Natural killer cell treated with Interleukin-12 subunit alpha and Interleukin-12 subunit beta and Interleukin-15 and Interleukin-18, amount 100 ng/mL, for 72 hours (primary cell): ENCODE results near the gene ABCG5. TPM values are rescaled to one million over a fixed set of nuclear protein-coding genes. Genes with fewer than 3 reads are reported as not detected.

Experiments used
- ATAC-seq, 2 donors: fragments of 150-1000 bp; cut with Tn5 transposase in 1 of 2; sonication (Bioruptor Pico), chemical (Tn5 transposase) in 1 of 2; 2 replicates each; pipeline ENCODE4 v1.10.0; 2021
- DNase-seq: peaks from one replicate; pipeline ENCODE4 v3.0.0; 2022; ENCODE audit warnings: low spot score
- H3K27ac Mint-ChIP-seq, 2 donors: 1 replicate in 1 of 2; 2 replicates in 1 of 2; pipeline ENCODE4 v1.8.0; 2022; ENCODE audit warnings: mixed read lengths in 2 of 2, mild to moderate bottlenecking in 1 of 2, moderate library complexity in 1 of 2
- H3K27me3 Mint-ChIP-seq, 2 donors: 1 replicate in 1 of 2; 2 replicates in 1 of 2; pipeline ENCODE4 v1.8.0; 2022; ENCODE audit warnings: mixed read lengths in 2 of 2
- H3K36me3 Mint-ChIP-seq: one replicate; pipeline ENCODE4 v1.8.0; 2022; ENCODE audit warnings: mixed read lengths
- H3K4me1 Mint-ChIP-seq, 2 donors: 1 replicate in 1 of 2; 2 replicates in 1 of 2; pipeline ENCODE4 v1.8.0; 2022; ENCODE audit warnings: low read depth in 2 of 2, mixed read lengths in 2 of 2, mild to moderate bottlenecking in 1 of 2
- H3K4me3 Mint-ChIP-seq: one replicate; pipeline ENCODE4 v1.8.0; 2022; ENCODE audit warnings: mixed read lengths
- H3K9me3 Mint-ChIP-seq: 2 replicates; pipeline ENCODE4 v1.8.0; 2022; ENCODE audit warnings: mixed read lengths
- total RNA-seq, 2 donors: library from RNA; stranded (reverse); gene quantifications; one replicate each; pipeline ENCODE4 v1.2.3, GENCODE V29; 2022

The ABCG5 gene
- total RNA-seq, 2 donors from 2014 or later, result not detected

DNA sequence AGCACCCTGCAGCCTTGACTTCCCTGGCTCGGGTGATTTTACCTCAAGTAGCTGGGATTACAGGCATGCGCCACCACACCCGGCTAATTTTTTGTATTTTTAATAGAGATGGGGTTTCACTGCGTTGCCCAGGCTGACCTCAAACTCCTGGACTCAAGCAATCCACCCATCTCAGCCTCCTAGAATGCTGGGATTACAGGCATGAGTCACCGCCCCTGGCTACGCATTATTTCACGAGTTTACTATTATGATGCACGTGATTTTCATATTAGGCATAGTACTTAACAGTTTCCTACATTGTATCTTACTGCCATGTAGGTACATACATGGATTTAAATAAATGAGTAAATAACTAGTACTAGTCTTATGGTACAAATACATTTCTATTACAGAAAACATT, 60.4 kb downstream of the ABCG5 start:
- H3K9me3 Mint-ChIP-seq, result no peaks in the 10 kb centered on the region
- H3K36me3 Mint-ChIP-seq, result no peaks in the 10 kb centered on the region
- DNase-seq, result no peak
- H3K27ac Mint-ChIP-seq, result no peak overlapping the region
- peaks cover 0 to 2% of the 10 kb centered on the region in 2 donors for H3K27me3 Mint-ChIP-seq
- H3K4me3 Mint-ChIP-seq, result no peak overlapping the region
- H3K4me1 Mint-ChIP-seq, result peaks cover 9 to 12% of the 10 kb centered on the region in 2 donors
- no peak for ATAC-seq

GRCh38 chr2:43777306-43777926, 61.2 kb downstream of the ABCG5 start:
- Mint-ChIP-seq H3K36me3 (no peaks in the 10 kb centered on the region), H3K9me3 (no peaks in the 10 kb centered on the region), H3K4me3 (no peak overlapping the region), H3K4me1 (peaks cover 9 to 12% of the 10 kb centered on the region in 2 donors), H3K27me3 (peaks cover 0 to 2% of the 10 kb centered on the region in 2 donors), H3K27ac (no peak overlapping the region)
- no peak for DNase-seq
- ATAC-seq, result no peak

- H3K4me1 Mint-ChIP-seq, result peaks cover 9 to 12% of the 10 kb centered on the region in 2 donors
- no peaks in the 10 kb centered on the region for H3K36me3 Mint-ChIP-seq
- H3K4me3 Mint-ChIP-seq, result no peak overlapping the region
- no peak overlapping the region for H3K27ac Mint-ChIP-seq
- H3K27me3 Mint-ChIP-seq, result peaks cover 0 to 8% of the 10 kb centered on the region in 2 donors
- no peaks in the 10 kb centered on the region for H3K9me3 Mint-ChIP-seq
- no peak for ATAC-seq
- DNase-seq, result no peak
These were observed 62.3 kb downstream of the ABCG5 start for GRCh38 chr2:43776324-43776723.

DNA sequence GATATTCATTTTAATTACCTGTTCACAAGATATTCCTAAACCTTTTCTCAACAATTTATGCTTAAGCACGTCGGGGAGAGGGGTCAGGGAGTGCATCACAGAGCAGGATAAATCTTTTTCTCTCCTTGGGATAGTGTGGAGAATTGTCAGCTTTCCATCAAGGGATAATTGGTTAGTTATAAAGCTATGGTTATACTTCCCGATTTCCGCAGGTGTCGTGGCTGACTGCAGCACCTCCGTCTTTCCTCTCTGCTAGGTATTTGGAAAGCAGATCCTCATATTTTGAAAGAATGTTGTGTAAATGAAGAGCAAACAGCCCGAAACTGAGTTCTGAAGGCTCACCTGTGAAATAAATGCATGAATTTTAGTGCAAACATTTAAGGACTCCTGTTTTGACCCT, 64.0 kb downstream of the ABCG5 start:
- no peak for ATAC-seq
- H3K36me3 Mint-ChIP-seq, result no peaks in the 10 kb centered on the region
- peaks cover 9 to 12% of the 10 kb centered on the region in 2 donors for H3K4me1 Mint-ChIP-seq
- H3K27ac Mint-ChIP-seq, result peak overlapping the region; percentile 85 to 87
- DNase-seq, result no peak
- peaks cover 0 to 8% of the 10 kb centered on the region in 2 donors for H3K27me3 Mint-ChIP-seq
- peak overlapping the region; percentile 100 for H3K4me3 Mint-ChIP-seq
- no peaks in the 10 kb centered on the region for H3K9me3 Mint-ChIP-seq

- peak; percentile 98 to 99 for ATAC-seq
- no peaks in the 10 kb centered on the region for H3K36me3 Mint-ChIP-seq
- H3K4me3 Mint-ChIP-seq, result peak within 1 kb of the TSS; percentile 100
- H3K9me3 Mint-ChIP-seq, result no peaks in the 10 kb centered on the region
- peak; percentile 77 for DNase-seq
- peaks cover 9 to 12% of the 10 kb centered on the region in 2 donors for H3K4me1 Mint-ChIP-seq
- H3K27me3 Mint-ChIP-seq, result peaks cover 0 to 11% of the 10 kb centered on the region in 2 donors
- peak within 1 kb of the TSS; percentile 85 to 87 for H3K27ac Mint-ChIP-seq
These were observed 64.6 kb downstream of the ABCG5 start, which contains the start of gene DYNC2LI1 for GRCh38 chr2:43773876-43774613. Gene DYNC2LI1 (plus strand): TSS chr2:43774039. CDS start chr2:43774139, 100 bp downstream.

GRCh38 chr2:43766006-43766405, 72.6 kb downstream of the ABCG5 start:
- Mint-ChIP-seq H3K36me3 (no peaks in the 10 kb centered on the region), H3K27me3 (peaks cover 8 to 10% of the 10 kb centered on the region in 2 donors), H3K27ac (no peak overlapping the region), H3K9me3 (no peaks in the 10 kb centered on the region), H3K4me3 (no peak overlapping the region), H3K4me1 (no peaks in the 10 kb centered on the region)
- ATAC-seq, result no peak
- DNase-seq, result no peak

- peaks cover 6 to 15% of the 10 kb centered on the region in 2 donors for H3K27me3 Mint-ChIP-seq
- H3K9me3 Mint-ChIP-seq, result no peaks in the 10 kb centered on the region
- no peak for DNase-seq
- H3K36me3 Mint-ChIP-seq, result no peaks in the 10 kb centered on the region
- no peak for ATAC-seq
- no peak overlapping the region for H3K4me3 Mint-ChIP-seq
- H3K27ac Mint-ChIP-seq, result no peak overlapping the region
- no peaks in the 10 kb centered on the region for H3K4me1 Mint-ChIP-seq
These were observed 74.4 kb downstream of the ABCG5 start for GRCh38 chr2:43764086-43764705.

- Mint-ChIP-seq H3K4me3 (no peak overlapping the region), H3K4me1 (no peaks in the 10 kb centered on the region), H3K9me3 (no peaks in the 10 kb centered on the region), H3K36me3 (no peaks in the 10 kb centered on the region), H3K27ac (no peak overlapping the region), H3K27me3 (peaks cover 4 to 20% of the 10 kb centered on the region in 2 donors)
- DNase-seq, result no peak
- no peak for ATAC-seq
These were observed 75.5 kb downstream of the ABCG5 start for GRCh38 chr2:43763091-43763490.

Other genes starting within 250 kb of the ABCG5 start
- 10 to 100 TPM; 23.7 to 69.5 TPM for gene THADA, start 242.8 kb downstream of the ABCG5 start, total RNA-seq
- under 1 TPM in 1 of 2 donors, not detected in 1; 0.26 TPM for gene PLEKHH2, start 201.6 kb downstream of the ABCG5 start, total RNA-seq
- not detected for gene C1GALT1C1L, start 162.4 kb downstream of the ABCG5 start, total RNA-seq
- 1 to 10 TPM; 3.7 to 7.7 TPM for gene DYNC2LI1, start 64.8 kb downstream of the ABCG5 start, total RNA-seq
- gene ABCG8, start 132 bp upstream of the ABCG5 start, total RNA-seq, result not detected
- 100 to 1,000 TPM in 1 of 2 donors, 10 to 100 TPM in 1; 92.0 to 156 TPM for gene LRPPRC, start 157.2 kb upstream of the ABCG5 start, total RNA-seq